HCEC 1CT (cell line): ENCODE measurements around the gene LRPAP1.
"Not testable (repeated sequence)": the region's sequence is repeated elsewhere in the genome, so short reads cannot be mapped to it uniquely, and the experiment has no call there.

Experiments
- DNase-seq: peaks from one replicate; pipeline ENCODE4 v3.0.0-alpha.2; 2017

LRPAP1 gene

GRCh38 chr4:3559381-3560290, 27.4 kb upstream of the LRPAP1 start:
- DNase-seq = not testable (repeated sequence)

- not testable (repeated sequence) for DNase-seq
These were observed 26.3 kb upstream of the LRPAP1 start for GRCh38 chr4:3558514-3558836.

- DNase-seq = not testable (repeated sequence)
These were observed 25.7 kb upstream of the LRPAP1 start for GRCh38 chr4:3557676-3558513.

GRCh38 chr4:3557088-3557492, 24.9 kb upstream of the LRPAP1 start:
- peak; percentile 1 for DNase-seq

GRCh38 chr4:3556244-3556867, 24.1 kb upstream of the LRPAP1 start:
- not testable (repeated sequence) for DNase-seq

- not testable (repeated sequence) for DNase-seq
These were observed 23.3 kb upstream of the LRPAP1 start for GRCh38 chr4:3555459-3556070.

- not testable (repeated sequence) for DNase-seq
These were observed 19.1 kb upstream of the LRPAP1 start for GRCh38 chr4:3551366-3551765.

- not testable (repeated sequence) for DNase-seq
These were observed 18.6 kb upstream of the LRPAP1 start for GRCh38 chr4:3550792-3551325.

- DNase-seq = not testable (repeated sequence)
These were observed 17.8 kb upstream of the LRPAP1 start for GRCh38 chr4:3550041-3550440.

GRCh38 chr4:3549694-3550001, 17.4 kb upstream of the LRPAP1 start:
- DNase-seq = not testable (repeated sequence)

GRCh38 chr4:3548991-3549693, 16.9 kb upstream of the LRPAP1 start:
- DNase-seq = not testable (repeated sequence)

GRCh38 chr4:3546721-3547120, 14.5 kb upstream of the LRPAP1 start:
- not testable (repeated sequence) for DNase-seq

GRCh38 chr4:3545351-3545750, 13.1 kb upstream of the LRPAP1 start:
- DNase-seq = not testable (repeated sequence)

- DNase-seq = not testable (repeated sequence)
These were observed 12.2 kb upstream of the LRPAP1 start for GRCh38 chr4:3544259-3545025.

- not testable (repeated sequence) for DNase-seq
These were observed 11.2 kb upstream of the LRPAP1 start for GRCh38 chr4:3543415-3543814.

- not testable (repeated sequence) for DNase-seq
These were observed 6.7 kb upstream of the LRPAP1 start for GRCh38 chr4:3538906-3539305.

GRCh38 chr4:3535812-3536211, 3.6 kb upstream of the LRPAP1 start:
- not testable (repeated sequence) for DNase-seq

- no peak for DNase-seq
These were observed 1.2 kb upstream of the LRPAP1 start for GRCh38 chr4:3533423-3533820.

- peak; percentile 13 for DNase-seq
These were observed 665 bp upstream of the LRPAP1 start for GRCh38 chr4:3532751-3533422.

GRCh38 chr4:3531318-3531878, 824 bp downstream of the LRPAP1 start:
- no peak for DNase-seq
